LNCAP (cell line): Measurements from ENCODE around the gene DLGAP4.

Source experiments
- TF ChIP-seq, protein P1 (sequence below): fragments of 450-650 bp; IDR thresholded peaks from 2 replicates; pipeline ENCODE4 v1.5.1; 2017; ENCODE audit warnings: mild to moderate bottlenecking

The DLGAP4 gene

DNA sequence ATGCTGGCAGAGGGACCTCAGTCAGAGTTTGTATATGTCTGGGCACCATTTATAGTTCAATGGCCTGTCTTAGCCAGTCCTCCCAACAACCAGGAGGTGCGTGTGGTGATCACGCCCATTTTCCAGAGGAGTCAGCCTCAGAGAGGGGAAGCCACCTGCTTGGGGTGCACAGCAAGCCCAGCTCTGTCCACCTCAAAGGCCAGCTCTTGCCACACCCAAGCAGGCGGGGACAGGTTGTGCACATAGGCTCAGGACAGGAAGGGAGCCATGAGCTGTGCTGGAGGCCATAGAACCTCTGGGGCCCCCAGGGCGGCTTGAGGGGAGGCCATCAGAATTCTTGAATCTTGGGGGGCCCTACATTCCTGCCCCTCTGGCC, 61.2 kb downstream of the DLGAP4 start:
- TF ChIP-seq, protein P1, sequence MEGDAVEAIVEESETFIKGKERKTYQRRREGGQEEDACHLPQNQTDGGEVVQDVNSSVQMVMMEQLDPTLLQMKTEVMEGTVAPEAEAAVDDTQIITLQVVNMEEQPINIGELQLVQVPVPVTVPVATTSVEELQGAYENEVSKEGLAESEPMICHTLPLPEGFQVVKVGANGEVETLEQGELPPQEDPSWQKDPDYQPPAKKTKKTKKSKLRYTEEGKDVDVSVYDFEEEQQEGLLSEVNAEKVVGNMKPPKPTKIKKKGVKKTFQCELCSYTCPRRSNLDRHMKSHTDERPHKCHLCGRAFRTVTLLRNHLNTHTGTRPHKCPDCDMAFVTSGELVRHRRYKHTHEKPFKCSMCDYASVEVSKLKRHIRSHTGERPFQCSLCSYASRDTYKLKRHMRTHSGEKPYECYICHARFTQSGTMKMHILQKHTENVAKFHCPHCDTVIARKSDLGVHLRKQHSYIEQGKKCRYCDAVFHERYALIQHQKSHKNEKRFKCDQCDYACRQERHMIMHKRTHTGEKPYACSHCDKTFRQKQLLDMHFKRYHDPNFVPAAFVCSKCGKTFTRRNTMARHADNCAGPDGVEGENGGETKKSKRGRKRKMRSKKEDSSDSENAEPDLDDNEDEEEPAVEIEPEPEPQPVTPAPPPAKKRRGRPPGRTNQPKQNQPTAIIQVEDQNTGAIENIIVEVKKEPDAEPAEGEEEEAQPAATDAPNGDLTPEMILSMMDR: no peak

DNA sequence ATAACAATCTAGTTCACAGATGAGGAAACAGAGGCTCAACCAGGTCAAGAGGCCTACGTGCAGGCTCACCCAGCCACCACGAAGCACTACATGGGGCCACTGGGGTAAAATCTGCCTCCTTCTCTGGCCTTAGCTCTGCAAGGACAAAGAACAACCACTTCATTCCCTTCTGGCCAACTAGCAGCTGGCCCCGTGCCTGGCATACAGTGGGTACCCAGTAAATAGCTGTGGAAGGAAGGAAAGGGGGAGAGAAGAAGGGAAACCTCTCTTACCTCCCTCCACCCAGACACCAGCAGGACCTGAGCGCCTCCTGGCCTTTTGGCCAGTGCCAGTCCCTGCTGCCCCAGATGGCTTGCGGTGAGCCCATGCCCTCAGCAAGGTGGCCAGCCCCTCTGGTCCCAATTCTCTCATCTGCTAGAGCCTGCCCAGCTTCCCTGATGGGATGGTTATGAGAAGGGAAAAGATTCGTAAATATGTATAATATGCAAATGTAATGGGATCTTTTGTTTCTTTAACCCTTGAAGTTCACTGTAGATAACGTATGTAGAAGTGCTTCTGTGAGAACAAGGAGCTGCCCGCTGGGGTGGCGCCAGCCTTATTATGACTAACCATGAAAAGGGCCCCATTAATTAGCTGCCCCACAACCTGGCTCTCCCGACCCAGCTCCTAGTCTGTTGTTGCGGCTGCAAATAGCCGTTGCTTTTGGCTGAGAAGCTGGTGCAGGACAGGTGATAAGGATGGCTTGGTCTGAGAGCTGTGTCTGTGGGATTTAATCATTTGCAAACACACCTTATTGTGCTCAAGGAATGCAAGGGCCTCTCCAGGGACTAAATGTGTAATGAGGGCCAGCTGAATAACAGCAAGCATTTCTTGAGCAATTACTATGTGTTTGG, 62.0 kb downstream of the DLGAP4 start:
- TF ChIP-seq, protein P1: no peak

DNA sequence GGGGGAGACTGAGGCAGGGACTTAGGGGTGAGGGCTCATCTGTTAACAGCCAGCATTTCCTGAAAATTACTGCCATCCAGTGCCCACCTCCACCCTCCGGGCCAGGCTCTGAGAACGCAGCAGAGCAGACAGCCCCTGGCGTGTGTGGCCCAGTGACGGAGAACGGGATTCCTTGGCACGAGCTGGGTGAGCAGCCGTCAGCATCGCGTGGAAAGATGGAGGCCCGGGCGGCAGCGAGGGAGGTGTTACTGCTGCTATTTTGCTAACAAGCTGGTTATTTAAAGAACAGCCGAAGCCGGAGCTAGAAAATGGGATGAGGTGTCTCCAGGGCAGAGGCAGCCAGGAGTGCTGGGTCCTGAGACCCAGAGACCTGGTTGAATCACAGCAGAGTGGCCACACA, 62.7 kb downstream of the DLGAP4 start:
- TF ChIP-seq, protein P1: no peak

DNA sequence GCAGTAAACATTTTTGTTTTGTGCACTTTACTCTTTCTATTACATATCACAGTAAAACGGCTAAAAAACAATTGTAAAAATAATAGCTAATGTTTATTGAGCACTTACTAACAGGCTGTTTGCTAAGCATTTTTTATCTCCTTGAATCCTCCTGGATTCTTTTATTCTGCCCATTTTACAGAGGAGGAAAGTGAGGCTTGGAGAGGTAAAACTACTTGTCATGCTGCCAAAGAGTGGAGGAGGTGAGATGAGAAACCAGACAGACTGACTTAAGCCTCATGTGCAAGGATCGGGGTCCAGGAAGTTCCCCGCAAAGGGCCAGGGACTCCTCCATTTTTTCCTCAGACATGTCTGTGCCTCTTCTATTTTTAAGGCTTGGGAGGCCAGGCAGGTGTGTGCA, 63.6 kb downstream of the DLGAP4 start:
- TF ChIP-seq, protein P1: no peak

DNA sequence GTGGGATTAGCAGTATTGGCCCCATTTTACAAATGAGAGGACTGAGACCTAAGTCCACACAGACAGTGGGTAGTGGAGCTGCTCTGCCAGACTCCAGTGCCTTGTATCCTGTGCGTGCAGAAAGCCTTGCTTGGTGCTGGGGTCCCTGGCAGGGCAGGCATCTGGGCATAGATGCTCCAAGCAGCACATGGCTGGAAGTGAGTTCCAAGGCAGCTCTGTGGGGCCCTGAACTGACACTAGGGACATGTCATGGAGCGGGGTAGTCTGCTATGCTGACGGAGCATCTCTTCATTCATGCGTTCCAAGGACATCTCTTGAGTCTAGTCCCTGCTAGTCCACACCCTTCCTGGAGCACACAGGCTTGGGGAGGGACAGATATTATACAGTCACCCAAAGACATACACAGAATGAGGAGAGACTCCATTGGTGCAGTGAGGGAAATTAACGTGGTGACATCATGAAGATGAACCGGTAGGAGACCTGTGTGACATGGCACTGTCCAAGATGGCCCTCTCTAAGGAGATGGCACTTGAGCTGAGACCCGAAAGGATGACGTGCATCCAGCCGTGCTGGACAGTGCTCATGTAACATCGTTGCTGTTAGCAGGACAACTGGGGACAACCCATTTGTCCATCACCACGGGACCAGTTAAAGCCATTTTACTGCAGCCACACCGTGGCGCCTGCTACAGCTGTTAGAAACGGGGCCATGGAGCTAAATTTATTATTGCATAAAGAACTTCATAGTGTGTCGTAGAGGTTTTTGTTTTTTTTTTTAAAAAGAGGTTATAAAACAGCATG, 65.1 kb downstream of the DLGAP4 start:
- TF ChIP-seq, protein P1: no peak

DNA sequence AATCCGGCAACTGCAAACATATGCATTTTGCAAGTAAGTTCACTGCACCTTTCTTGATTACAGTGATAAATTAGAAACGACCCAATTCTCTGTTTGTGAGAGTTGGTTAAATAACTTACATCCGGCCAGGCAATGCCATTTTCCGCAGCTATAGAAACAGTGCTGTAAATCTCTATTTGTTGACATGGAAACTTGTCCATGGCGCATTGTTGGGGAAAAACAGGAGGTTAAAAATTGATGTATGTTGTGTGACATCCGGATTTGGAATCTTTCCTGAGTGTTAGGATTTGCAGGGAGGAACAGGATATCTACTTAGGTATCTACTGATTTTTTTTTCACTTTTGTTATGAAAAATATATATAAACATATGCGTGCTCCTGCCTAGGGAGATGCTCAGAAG, 66.5 kb downstream of the DLGAP4 start:
- TF ChIP-seq, protein P1: no peak

DNA sequence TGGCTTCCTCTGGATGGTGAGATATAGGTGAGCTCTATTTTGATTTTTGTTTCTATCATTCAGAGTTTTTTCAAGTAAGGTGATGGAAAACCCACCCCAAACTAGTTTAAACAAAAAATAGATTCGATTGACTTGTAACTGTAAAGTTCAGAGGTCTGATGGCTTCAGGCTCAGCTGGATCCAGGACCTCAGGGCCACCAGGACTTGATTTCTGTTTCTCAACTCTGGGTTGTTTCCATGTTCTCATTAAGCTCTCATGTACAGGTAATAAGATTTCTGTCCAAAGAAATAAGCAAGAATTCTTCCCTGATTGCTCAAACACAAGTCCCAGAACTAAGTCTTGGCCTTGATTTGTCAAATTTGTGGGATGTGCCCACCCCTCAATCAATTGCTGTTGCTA, 67.0 kb downstream of the DLGAP4 start:
- TF ChIP-seq, protein P1: no peak
